ENCODE measurements around the gene C13orf46.

DNA sequence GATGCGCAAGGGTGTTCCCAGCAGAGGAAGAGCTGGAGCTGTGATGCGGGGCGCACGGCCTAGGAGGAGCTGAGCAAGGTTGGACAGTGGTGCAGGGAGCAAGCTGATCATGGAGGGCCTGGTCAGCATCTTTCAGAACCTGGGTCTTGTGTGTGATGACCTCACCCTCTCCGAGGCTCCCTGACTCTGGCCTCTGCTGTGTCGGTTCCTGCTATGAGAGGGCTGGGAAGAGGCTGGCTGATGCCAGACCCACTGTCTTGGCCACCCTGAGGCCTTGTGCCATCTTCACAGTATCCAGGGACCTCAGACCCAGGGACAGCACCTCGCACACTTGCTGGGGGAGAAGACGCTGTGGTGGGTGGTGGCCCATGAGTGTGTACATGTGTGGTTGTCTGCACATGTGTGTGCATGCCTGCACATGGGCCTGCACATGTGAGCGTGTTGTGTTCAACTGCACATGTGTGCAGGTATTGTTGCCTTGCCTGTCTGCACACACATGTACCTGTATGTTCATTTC lies 16.5 kb upstream of the C13orf46 start:
- TF ChIP-seq CTCF (optimal IDR thresholded peaks at IDR 0.05 in 1 of 3, IDR thresholded peaks at IDR 0.05 in 1 of 3, conservative IDR thresholded peaks at IDR 0.05 in 1 of 3; ENCODE audit: extremely low read depth in 1 of 3, insufficient read depth in 2 of 3, low read length in 3 of 3): no peak
- TF ChIP-seq EZH2 (IDR thresholded peaks at IDR 0.05; ENCODE audit: low read length): no peak
